ENCODE results near the gene TBATA. TPM values are rescaled to one million over a fixed set of nuclear protein-coding genes. Genes with fewer than 3 reads are reported as not detected.

TBATA gene
- total RNA-seq, 5 donors from 2014 or later (not counting 1 experiment from before 2014, with no cell fraction given) = not detected

- Mint-ChIP-seq H3K4me1 (no peaks in the 10 kb centered on the region), H3K9me3 (no peaks in the 10 kb centered on the region), H3K27ac (no peak overlapping the region), H3K27me3 (no peaks in the 10 kb centered on the region), H3K36me3 (no peaks in the 10 kb centered on the region), H3K4me3 (no peak overlapping the region)
- ATAC-seq (replicated peaks in 1 of 4) (no peak), DNase-seq (peak in 1 of 35 experiments; percentile 2)
- WGBS (ENCODE audit: insufficient coverage) = 83% methylated on average over 10 of the region's 11 CpGs
- Histone ChIP-seq H3K36me3 (ENCODE audit: control insufficient read depth in 2 of 2, extremely low read depth in 1 of 2, insufficient read depth in 1 of 2, low read length in 1 of 2) (no peaks in the 10 kb centered on the region), H3K27ac (ENCODE audit: low read length) (no peak overlapping the region), H3K9me3 (no peaks in the 10 kb centered on the region), H3K27me3 (replicated peaks in 1 of 2; ENCODE audit: control insufficient read depth in 2 of 2, extremely low read depth in 1 of 2, insufficient read depth in 2 of 2, low read length in 1 of 2) (peaks cover 0 to 2% of the 10 kb centered on the region in 2 experiments), H3K4me1 (ENCODE audit: control insufficient read depth in 1 of 2, extremely low read depth in 1 of 2, insufficient read depth in 2 of 2, low read length in 2 of 2) (no peaks in the 10 kb centered on the region), H3K4me3 (ENCODE audit: control insufficient read depth in 1 of 2, extremely low read depth in 1 of 2, low read length in 1 of 2) (no peak overlapping the region)
- ChIA-PET POLR2A (no interaction called here), CTCF (no interaction called here)
Observed at GRCh38 chr10:70776455-70777005, 8.6 kb downstream of the TBATA start.

- peak in 1 of 35 experiments; percentile 1 for DNase-seq
- CTCF ChIA-PET = no interaction called here
- H3K4me3 ChIP-seq (ENCODE audit: control insufficient read depth in 1 of 2, extremely low read depth in 1 of 2, low read length in 1 of 2) = no peak overlapping the region
Observed at GRCh38 chr10:70775679-70776454, 9.3 kb downstream of the TBATA start.

GRCh38 chr10:70774810-70775678 lies 10.1 kb downstream of the TBATA start:
- H3K9me3 ChIP-seq = no peaks in the 10 kb centered on the region
- DNase-seq = peak in 1 of 35 experiments; percentile 5
- Mint-ChIP-seq H3K27ac (no peak overlapping the region), H3K27me3 (no peaks in the 10 kb centered on the region), H3K9me3 (no peaks in the 10 kb centered on the region), H3K4me1 (no peaks in the 10 kb centered on the region), H3K4me3 (no peak overlapping the region), H3K36me3 (no peaks in the 10 kb centered on the region)
- no peak overlapping the region for H3K4me3 ChIP-seq (ENCODE audit: control insufficient read depth in 1 of 2, extremely low read depth in 1 of 2, low read length in 1 of 2)
- ChIA-PET CTCF (interaction anchor here in 1 of 2 donors (0.6 kb wide), 1 partner anchor 103 kb away, joined by 3 read pairs; no protein-coding TSS in a partner anchor), POLR2A (no interaction called here)
- H3K27me3 ChIP-seq (replicated peaks in 1 of 2; ENCODE audit: control insufficient read depth in 2 of 2, extremely low read depth in 1 of 2, insufficient read depth in 2 of 2, low read length in 1 of 2) = no peaks in the 10 kb centered on the region
- WGBS (ENCODE audit: insufficient coverage) = 83% methylated on average over 8 of the region's 14 CpGs
- no peaks in the 10 kb centered on the region for H3K4me1 ChIP-seq (ENCODE audit: control insufficient read depth in 1 of 2, extremely low read depth in 1 of 2, insufficient read depth in 2 of 2, low read length in 2 of 2)
- H3K36me3 ChIP-seq (ENCODE audit: control insufficient read depth in 2 of 2, extremely low read depth in 1 of 2, insufficient read depth in 1 of 2, low read length in 1 of 2) = no peaks in the 10 kb centered on the region
- no peak for ATAC-seq (replicated peaks in 1 of 4)
- H3K27ac ChIP-seq (ENCODE audit: low read length) = no peak overlapping the region

More at GRCh38 chr10:70775679-70776454, 9.3 kb downstream of the TBATA start:
- 89% methylated on average over 13 of the region's 13 CpGs for WGBS (ENCODE audit: insufficient coverage)
- Histone ChIP-seq H3K27ac (ENCODE audit: low read length) (no peak overlapping the region), H3K4me1 (ENCODE audit: control insufficient read depth in 1 of 2, extremely low read depth in 1 of 2, insufficient read depth in 2 of 2, low read length in 2 of 2) (no peaks in the 10 kb centered on the region), H3K9me3 (no peaks in the 10 kb centered on the region), H3K27me3 (replicated peaks in 1 of 2; ENCODE audit: control insufficient read depth in 2 of 2, extremely low read depth in 1 of 2, insufficient read depth in 2 of 2, low read length in 1 of 2) (peaks cover 0 to 2% of the 10 kb centered on the region in 2 experiments), H3K36me3 (ENCODE audit: control insufficient read depth in 2 of 2, extremely low read depth in 1 of 2, insufficient read depth in 1 of 2, low read length in 1 of 2) (no peaks in the 10 kb centered on the region)
- Mint-ChIP-seq H3K4me1 (no peaks in the 10 kb centered on the region), H3K36me3 (no peaks in the 10 kb centered on the region), H3K4me3 (no peak overlapping the region), H3K27ac (no peak overlapping the region), H3K27me3 (no peaks in the 10 kb centered on the region), H3K9me3 (no peaks in the 10 kb centered on the region)
- POLR2A ChIA-PET = no interaction called here
- no peak for ATAC-seq (replicated peaks in 1 of 4)

- WGBS (ENCODE audit: insufficient coverage) = 75% methylated on average over 11 of the region's 14 CpGs
- ATAC-seq (replicated peaks in 1 of 4) = no peak
- no peak overlapping the region for H3K27ac Mint-ChIP-seq
- Histone ChIP-seq H3K4me1 (ENCODE audit: control insufficient read depth in 1 of 2, extremely low read depth in 1 of 2, insufficient read depth in 2 of 2, low read length in 2 of 2) (no peaks in the 10 kb centered on the region), H3K36me3 (ENCODE audit: control insufficient read depth in 2 of 2, extremely low read depth in 1 of 2, insufficient read depth in 1 of 2, low read length in 1 of 2) (no peaks in the 10 kb centered on the region), H3K27me3 (replicated peaks in 1 of 2; ENCODE audit: control insufficient read depth in 2 of 2, extremely low read depth in 1 of 2, insufficient read depth in 2 of 2, low read length in 1 of 2) (no peaks in the 10 kb centered on the region), H3K4me3 (ENCODE audit: control insufficient read depth in 1 of 2, extremely low read depth in 1 of 2, low read length in 1 of 2) (no peak overlapping the region), H3K9me3 (no peaks in the 10 kb centered on the region), H3K27ac (ENCODE audit: low read length) (no peak overlapping the region)
- DNase-seq = no peak
- no peaks in the 10 kb centered on the region for H3K9me3 Mint-ChIP-seq
- no peak overlapping the region for H3K4me3 Mint-ChIP-seq
- ChIA-PET POLR2A (interaction anchor here in 1 of 2 donors (0.6 kb wide), 1 partner anchor 16 kb away, joined by 4 read pairs; no protein-coding TSS in a partner anchor), CTCF (interaction anchor here (0.6 kb wide), 2 partner anchors 104 to 233 kb away, joined by 3 read pairs; no protein-coding TSS in a partner anchor)
- no peaks in the 10 kb centered on the region for H3K27me3 Mint-ChIP-seq
- no peaks in the 10 kb centered on the region for H3K36me3 Mint-ChIP-seq
- no peaks in the 10 kb centered on the region for H3K4me1 Mint-ChIP-seq
Observed at GRCh38 chr10:70773965-70774809, 11.0 kb downstream of the TBATA start.

DNA sequence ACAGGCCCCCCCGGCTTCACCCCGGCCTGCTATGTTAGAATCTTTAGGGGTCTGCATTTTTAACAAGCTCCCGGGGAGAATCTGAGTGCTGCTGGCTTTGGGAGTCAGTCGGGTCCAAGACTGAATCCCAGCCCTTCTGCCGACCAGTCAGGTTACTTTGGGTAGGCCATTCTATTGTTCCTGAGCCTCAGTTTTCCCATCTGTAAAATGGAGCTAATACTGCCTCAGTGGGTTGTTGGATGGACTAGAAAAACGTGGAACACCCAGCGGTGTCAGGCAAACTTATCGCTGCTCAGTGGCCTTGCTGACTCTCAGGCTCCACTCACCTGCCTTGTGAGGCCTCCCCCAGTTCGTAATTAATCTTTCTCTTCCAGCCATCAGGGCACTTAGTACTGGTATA lies 11.7 kb downstream of the TBATA start:
- POLR2A ChIA-PET = interaction anchor here in 1 of 2 donors (0.6 kb wide), 1 partner anchor 16 kb away, joined by 4 read pairs; no protein-coding TSS in a partner anchor
- Histone ChIP-seq H3K9me3 (no peaks in the 10 kb centered on the region), H3K36me3 (ENCODE audit: control insufficient read depth in 2 of 2, extremely low read depth in 1 of 2, insufficient read depth in 1 of 2, low read length in 1 of 2) (no peaks in the 10 kb centered on the region), H3K27me3 (replicated peaks in 1 of 2; ENCODE audit: control insufficient read depth in 2 of 2, extremely low read depth in 1 of 2, insufficient read depth in 2 of 2, low read length in 1 of 2) (no peaks in the 10 kb centered on the region), H3K4me1 (ENCODE audit: control insufficient read depth in 1 of 2, extremely low read depth in 1 of 2, insufficient read depth in 2 of 2, low read length in 2 of 2) (no peaks in the 10 kb centered on the region), H3K27ac (ENCODE audit: low read length) (no peak overlapping the region), H3K4me3 (ENCODE audit: control insufficient read depth in 1 of 2, extremely low read depth in 1 of 2, low read length in 1 of 2) (no peak overlapping the region)
- H3K9me3 Mint-ChIP-seq = no peaks in the 10 kb centered on the region
- no peak for ATAC-seq (replicated peaks in 1 of 4)
- peak in 1 of 35 experiments; percentile 4 for DNase-seq
- no peaks in the 10 kb centered on the region for H3K27me3 Mint-ChIP-seq
- no peaks in the 10 kb centered on the region for H3K4me1 Mint-ChIP-seq
- CTCF ChIA-PET = interaction anchor here in 1 of 2 donors (0.6 kb wide), 1 partner anchor 232 kb away, joined by 3 read pairs; no protein-coding TSS in a partner anchor
- 80% methylated on average over 2 of the region's 9 CpGs for WGBS (ENCODE audit: insufficient coverage)
- no peak overlapping the region for H3K27ac Mint-ChIP-seq
- no peaks in the 10 kb centered on the region for H3K36me3 Mint-ChIP-seq
- no peak overlapping the region for H3K4me3 Mint-ChIP-seq

All from T-cell (primary cell).